A673 (cell line): ENCODE measurements around the gene NRXN2. TPM values are rescaled to one million over a fixed set of nuclear protein-coding genes. Genes with fewer than 3 reads are reported as not detected.

Experiments used
- BruUV-seq: library from RNA; stranded (reverse); fragments of 400-500 nt; replicated peaks from 2 replicates; lab custom pipeline; 2021; lab: Mats Ljungman, UMichigan
- CTCF ChIA-PET: fragments of 300-600 bp; sonication (Branson Sonifier 250); formaldehyde crosslinking; loops from one replicate; lab custom pipeline; 2022; ENCODE audit warnings: antibody characterized with exemption; lab: Charles Lee
- POLR2A ChIA-PET: fragments of 300-600 bp; sonication (Branson Sonifier 250); formaldehyde crosslinking; loops from one replicate; lab custom pipeline; 2022; ENCODE audit warnings: antibody characterized with exemption; ENCODE audit not compliant: low non-redundant PET; lab: Charles Lee
- DNase-seq: peaks from one replicate; pipeline ENCODE4 v3.0.0-alpha.2; 2015; ENCODE audit warnings: low spot score
- H3K27ac ChIP-seq: fragments of 200-600 bp; sonication (generic); 2 replicates; pipeline ENCODE4 v1.5.1; 2016; ENCODE audit warnings: mixed run types, low read depth, mild to moderate bottlenecking, mixed read lengths, antibody characterized with exemption, low read length; ENCODE audit not compliant: poor library complexity, severe bottlenecking
- H3K27me3 ChIP-seq: fragments of 200-600 bp; sonication (generic); replicated peaks from 2 replicates; pipeline ENCODE4 v1.6.1; 2017; ENCODE audit warnings: mixed run types, low read depth, mild to moderate bottlenecking, mixed read lengths, antibody characterized with exemption, low read length; ENCODE audit not compliant: insufficient read depth, poor library complexity
- H3K36me3 ChIP-seq: fragments of 200-600 bp; sonication (generic); 2 replicates; pipeline ENCODE4 v1.6.1; 2016; ENCODE audit warnings: mixed run types, mild to moderate bottlenecking, mixed read lengths, antibody characterized with exemption, low read length; ENCODE audit not compliant: insufficient read depth, poor library complexity, severe bottlenecking
- H3K4me1 ChIP-seq: fragments of 200-600 bp; sonication (generic); 2 replicates; pipeline ENCODE4 v1.6.1; 2017; ENCODE audit warnings: mixed run types, mild to moderate bottlenecking, mixed read lengths, antibody characterized with exemption, low read length; ENCODE audit not compliant: insufficient read depth, poor library complexity, severe bottlenecking
- H3K4me3 ChIP-seq: fragments of 200-600 bp; sonication (generic); 2 replicates; pipeline ENCODE4 v1.5.1; 2016; ENCODE audit warnings: low read depth, mixed run types, mild to moderate bottlenecking, mixed read lengths, low read length; ENCODE audit not compliant: poor library complexity, severe bottlenecking
- H3K9me3 ChIP-seq: fragments of 200-600 bp; sonication (generic); 2 replicates; pipeline ENCODE4 v1.6.1; 2016; ENCODE audit warnings: mixed run types, low read depth, mild to moderate bottlenecking, mixed read lengths, antibody characterized with exemption, low read length; ENCODE audit not compliant: poor library complexity, severe bottlenecking
- CTCF ChIP-seq: fragments of 300-800, 200-600 bp; sonication (generic); conservative IDR thresholded peaks from 2 replicates; pipeline ENCODE4 v1.5.1; 2017; ENCODE audit warnings: low read depth, mild to moderate bottlenecking, antibody characterized with exemption, low read length, moderate library complexity, mixed read lengths
- EZH2 ChIP-seq: fragments of 200-600 bp; sonication (generic); IDR thresholded peaks from 2 replicates; pipeline ENCODE4 v1.6.1; 2017; ENCODE audit warnings: borderline replicate concordance, low read depth, mild to moderate bottlenecking, mixed read lengths, antibody characterized with exemption, low read length; ENCODE audit not compliant: poor library complexity, severe bottlenecking
- intact Hi-C: fragments of 100-400 bp; cut with micrococcal nuclease; formaldehyde crosslinking; loops from one replicate; pipeline ENCODE4 v1.10.0; 2022; ENCODE audit not compliant: unreplicated experiment
- total RNA-seq: library from RNA; stranded (reverse); gene quantifications from 2 replicates; pipeline ENCODE4 v1.2.3, GENCODE V29; 2021

The NRXN2 gene
- total RNA-seq, 1 experiment from 2014 or later: 5.0 TPM

- POLR2A ChIA-PET: no interaction called here
- no peak overlapping the region for H3K4me3 ChIP-seq
- TF ChIP-seq EZH2 (no peak), CTCF (no peak)
- H3K27ac ChIP-seq: no peak overlapping the region
- H3K4me1 ChIP-seq: no peaks in the 10 kb centered on the region
- no peaks in the 10 kb centered on the region for H3K9me3 ChIP-seq
- CTCF ChIA-PET: no interaction called here
- H3K27me3 ChIP-seq: no peaks in the 10 kb centered on the region
- intact Hi-C loops: no loop called here
- H3K36me3 ChIP-seq: no peaks in the 10 kb centered on the region
- BruUV-seq: no TSS peak
- no peak for DNase-seq
These were observed 117.1 kb downstream of the NRXN2 start for GRCh38 chr11:64605656-64606585.

- POLR2A ChIA-PET: no interaction called here
These were observed 117.8 kb downstream of the NRXN2 start for GRCh38 chr11:64605244-64605560.

More at GRCh38 chr11:64605244-64605560, 117.8 kb downstream of the NRXN2 start:
- no peaks in the 10 kb centered on the region for H3K36me3 ChIP-seq
- H3K9me3 ChIP-seq: no peaks in the 10 kb centered on the region
- H3K4me3 ChIP-seq: no peak overlapping the region
- intact Hi-C loops: no loop called here
- TF ChIP-seq CTCF (no peak), EZH2 (no peak)
- H3K4me1 ChIP-seq: no peaks in the 10 kb centered on the region
- no peak for DNase-seq
- BruUV-seq: no TSS peak
- H3K27me3 ChIP-seq: no peaks in the 10 kb centered on the region
- CTCF ChIA-PET: no interaction called here
- H3K27ac ChIP-seq: no peak overlapping the region
